Raji (cell line): ENCODE measurements around the gene BRME1.

Experiments
- POLR2A ChIP-seq: IDR thresholded peaks from 2 replicates; pipeline ENCODE4 v1.6.1; 2011; ENCODE audit warnings: low read depth, low read length, control low read depth; ENCODE audit not compliant: insufficient read depth

Gene BRME1

DNA sequence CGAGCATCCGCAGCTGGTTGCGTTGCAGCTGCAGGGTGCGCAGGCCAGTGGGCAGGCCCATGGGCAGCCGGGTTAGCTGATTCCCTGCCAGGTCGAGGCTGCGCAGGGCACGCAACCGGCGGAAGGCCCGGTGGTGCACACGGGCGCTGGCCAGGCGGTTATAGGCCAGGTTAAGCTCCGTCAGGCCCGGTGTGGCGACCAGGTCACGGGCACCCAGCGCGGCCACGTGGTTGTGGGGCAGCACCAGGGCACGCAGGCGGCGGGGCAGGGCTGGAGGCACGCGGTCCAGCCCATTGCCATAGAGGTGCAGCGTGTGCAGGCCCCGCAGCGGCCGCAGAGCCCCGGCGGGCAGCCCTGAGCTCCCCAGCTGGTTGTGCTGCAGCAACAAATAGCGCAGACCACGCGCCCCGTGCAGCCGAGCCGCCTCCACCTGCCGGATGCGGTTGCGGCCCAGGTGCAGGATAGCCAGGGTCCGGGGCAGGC is 27.0 kb upstream of the BRME1 start:
- TF ChIP-seq POLR2A, result no peak

GRCh38 chr19:13932149-13932637 is 26.3 kb upstream of the BRME1 start:
- TF ChIP-seq POLR2A, result no peak

- no peak for TF ChIP-seq POLR2A
Measured at GRCh38 chr19:13931391-13932148, 25.7 kb upstream of the BRME1 start.

GRCh38 chr19:13930402-13930801 is 24.5 kb upstream of the BRME1 start:
- no peak for TF ChIP-seq POLR2A

- TF ChIP-seq POLR2A, result no peak
Measured at GRCh38 chr19:13929956-13930355, 24.0 kb upstream of the BRME1 start.

GRCh38 chr19:13929340-13929739 is 23.4 kb upstream of the BRME1 start:
- TF ChIP-seq POLR2A, result no peak

DNA sequence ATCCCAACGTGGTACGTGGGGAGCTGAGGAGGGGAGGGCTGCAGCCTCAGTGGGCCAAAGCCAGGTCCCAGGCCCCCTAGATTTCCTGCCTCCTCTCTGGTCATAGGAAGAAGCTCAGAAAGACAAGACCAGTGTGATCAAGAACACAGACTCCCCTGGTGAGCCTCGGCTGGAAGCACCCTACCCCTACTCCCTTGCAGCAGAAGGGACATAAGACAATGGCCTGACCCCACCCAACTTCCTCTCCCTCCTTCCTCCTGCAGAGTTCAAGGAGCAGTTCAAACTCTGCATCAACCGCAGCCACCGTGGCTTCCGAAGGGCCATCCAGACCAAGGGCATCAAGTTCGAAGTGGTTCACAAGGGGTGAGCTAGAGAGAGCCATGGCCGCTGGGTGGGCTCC is 20.8 kb upstream of the BRME1 start:
- TF ChIP-seq POLR2A, result no peak

DNA sequence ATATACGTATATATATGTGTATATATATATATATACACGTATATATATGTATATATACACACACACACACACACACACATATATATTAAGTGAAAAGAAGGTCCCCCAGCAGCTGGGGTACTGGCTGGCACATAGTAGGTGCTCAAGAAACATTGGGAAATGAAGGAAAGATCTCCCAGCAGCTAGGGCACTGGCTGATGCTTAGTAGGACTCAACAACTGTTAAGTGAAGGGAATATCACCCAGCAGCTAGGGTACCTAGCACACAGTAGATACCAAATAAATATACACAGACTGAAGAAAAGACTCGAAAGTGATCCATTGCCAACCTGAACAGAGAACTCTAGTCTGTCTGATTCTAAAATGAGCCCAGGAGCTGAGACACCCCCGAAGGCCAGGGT is 20.1 kb upstream of the BRME1 start:
- TF ChIP-seq POLR2A, result no peak

GRCh38 chr19:13923194-13923987 is 17.5 kb upstream of the BRME1 start:
- TF ChIP-seq POLR2A, result no peak

GRCh38 chr19:13920940-13921747 is 15.2 kb upstream of the BRME1 start:
- no peak for TF ChIP-seq POLR2A

GRCh38 chr19:13920524-13920923 is 14.6 kb upstream of the BRME1 start:
- TF ChIP-seq POLR2A, result no peak

GRCh38 chr19:13918726-13919411 is 13.0 kb upstream of the BRME1 start:
- no peak for TF ChIP-seq POLR2A

- TF ChIP-seq POLR2A, result no peak
Measured at GRCh38 chr19:13917888-13918406, 12.0 kb upstream of the BRME1 start.

DNA sequence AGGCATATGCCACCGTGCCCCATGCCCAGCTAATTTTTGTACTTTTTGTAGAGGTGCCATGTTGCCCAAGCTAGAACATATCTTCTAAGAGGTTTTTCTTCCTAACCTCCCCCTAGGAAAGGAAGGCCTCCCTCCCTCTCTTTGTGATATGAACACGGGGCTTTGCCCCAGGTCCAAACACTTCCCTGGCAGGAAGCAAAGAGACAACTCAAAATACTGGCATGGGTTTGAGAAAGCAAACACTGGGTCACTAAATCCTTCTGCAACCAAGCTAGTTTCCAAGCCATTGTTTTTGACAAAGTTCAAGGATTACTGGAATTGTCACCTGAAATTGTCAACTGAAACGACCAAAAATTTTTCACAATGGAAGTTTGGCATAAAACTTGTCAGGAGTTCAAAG is 8.9 kb upstream of the BRME1 start:
- no peak for TF ChIP-seq POLR2A
